DOHH2 (cell line): Measurements from ENCODE around the gene CAND2.
"Not testable (repeated sequence)": the region's sequence is repeated elsewhere in the genome, so short reads cannot be mapped to it uniquely, and the experiment has no call there.

ENCODE experiments used
- CTCF ChIP-seq: fragments of 200-600 bp; sonication (generic); IDR thresholded peaks from one replicate; pipeline ENCODE4 v1.5.1; 2014; ENCODE audit warnings: antibody characterized with exemption, mild to moderate bottlenecking, low read depth, low read length; ENCODE audit not compliant: poor library complexity, severe bottlenecking
- EZH2phosphoT487 ChIP-seq: fragments of 200-600 bp; sonication (generic); IDR thresholded peaks from 2 replicates; pipeline ENCODE4 v1.6.1; 2017; ENCODE audit warnings: borderline replicate concordance, mild to moderate bottlenecking, antibody characterized with exemption, low read length, moderate library complexity, mixed read lengths

GRCh38 chr3:12853847-12854246 lies 57.4 kb downstream of the CAND2 start:
- TF ChIP-seq EZH2phosphoT487, CTCF: not testable (repeated sequence)
